T47D (cell line): ENCODE data around the gene XPNPEP2.

ENCODE experiments used
- DNase-seq, 2 experiments: peaks; one replicate each; pipeline versions ENCODE4 v3.0.0 to v3.0.0-alpha.2; 2011 to 2012; ENCODE audit warnings: low read depth in 1 of 2, low spot score in 1 of 2
- JUND ChIP-seq: IDR thresholded peaks from 2 replicates; pipeline ENCODE4 v1.6.1; 2012; ENCODE audit warnings: low read depth
- in situ Hi-C: cut with HindIII; loops from 2 replicates; pipeline ENCODE4 v1.10.0; 2016; ENCODE audit warnings: low sequenced_read_pairs, low pct_unique_long_range_greater_than_20kb

Gene XPNPEP2

GRCh38 chrX:129808158-129808828 lies 69.5 kb downstream of the XPNPEP2 start:
- DNase-seq, result no peak
- in situ Hi-C loops, result no loop called here
- no peak for TF ChIP-seq JUND

DNA sequence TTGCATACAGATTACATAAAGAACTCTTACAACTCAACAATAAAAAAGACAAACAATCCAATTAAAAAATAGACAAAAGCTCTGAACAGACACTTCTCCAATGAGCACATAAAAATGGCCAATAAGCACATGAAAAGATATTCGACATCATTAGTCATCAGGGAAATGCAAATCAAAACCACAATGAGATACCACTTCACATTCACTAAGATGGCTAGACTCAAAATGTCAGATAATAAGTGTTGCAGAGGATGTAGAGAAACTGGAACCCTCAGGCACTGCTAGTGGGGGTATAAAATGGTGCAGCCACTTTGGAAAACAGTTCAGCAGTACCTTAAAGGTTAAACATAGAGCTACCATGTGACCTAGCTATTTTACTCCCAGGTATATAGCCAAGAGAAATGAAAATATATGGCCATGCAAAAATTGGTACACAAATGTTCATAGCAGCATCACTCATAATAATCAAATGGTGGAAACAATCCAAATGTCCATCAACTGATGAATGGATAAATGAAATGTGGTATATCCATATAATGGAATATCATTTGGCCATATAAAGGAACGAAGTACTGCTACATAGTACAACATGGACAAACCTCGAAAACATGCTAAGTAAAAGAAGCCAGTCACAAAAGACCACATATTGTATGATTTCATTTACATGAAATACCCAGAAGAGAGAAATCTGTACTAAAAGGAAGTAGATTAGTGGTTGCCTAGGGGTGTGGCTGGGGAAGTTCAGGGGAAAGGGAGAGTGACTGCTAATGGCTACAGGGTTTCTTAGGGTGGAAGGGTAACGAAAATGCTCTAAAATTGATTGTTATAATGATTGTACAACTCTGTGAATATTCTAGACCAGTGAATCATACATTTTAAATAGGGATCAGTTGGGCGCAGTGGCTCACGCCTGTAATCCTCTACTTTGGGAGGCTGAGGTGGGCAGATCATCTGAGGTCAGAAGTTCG lies 70.3 kb downstream of the XPNPEP2 start:
- no peak for DNase-seq
- in situ Hi-C loops, result no loop called here
- no peak for TF ChIP-seq JUND

DNA sequence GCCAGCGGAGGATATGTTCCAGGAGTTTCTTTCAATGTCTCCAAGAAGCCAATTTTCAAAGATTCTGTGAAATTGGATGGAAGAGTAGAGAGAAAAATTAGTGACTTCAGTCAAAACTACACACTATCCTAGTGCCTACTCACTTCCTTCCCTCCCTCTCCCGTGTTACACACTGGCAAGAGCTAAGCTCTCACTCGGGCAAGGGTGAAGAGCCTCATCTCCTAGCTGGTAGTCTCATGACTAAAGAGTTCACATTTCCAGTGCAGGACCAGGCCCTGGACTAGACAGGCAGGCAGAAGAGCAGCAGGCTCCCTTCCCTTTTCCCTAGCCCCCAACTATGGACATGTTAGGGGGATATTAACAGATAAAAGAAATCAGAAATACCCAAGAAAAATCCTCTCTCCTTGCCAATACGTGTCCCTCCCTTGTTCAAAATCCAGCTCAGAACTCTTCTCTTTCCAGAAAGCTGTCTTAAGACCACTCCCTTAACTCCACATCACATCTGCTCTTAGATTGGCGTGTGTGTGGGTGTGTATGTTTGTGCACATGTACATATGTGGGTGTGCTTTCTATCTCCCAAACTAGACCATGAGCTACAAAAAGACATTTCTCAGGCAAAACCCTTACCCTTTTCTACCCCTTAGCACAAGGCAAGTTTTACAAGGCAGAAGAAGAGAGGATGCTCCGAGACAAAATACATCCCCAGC lies 75.0 kb downstream of the XPNPEP2 start:
- DNase-seq, result no peak
- TF ChIP-seq JUND, result no peak
- in situ Hi-C loops, result no loop called here

GRCh38 chrX:129818123-129818522 lies 79.3 kb downstream of the XPNPEP2 start:
- no peak for TF ChIP-seq JUND
- in situ Hi-C loops, result no loop called here
- DNase-seq, result no peak
